Breast epithelium (tissue), 3 donors: ENCODE results near the gene CD2BP2.
"Not testable (repeated sequence)": the region's sequence is repeated elsewhere in the genome, so short reads cannot be mapped to it uniquely, and the experiment has no call there.

ENCODE experiments used
- POLR2A ChIP-seq: fragments of 450-650 bp; IDR thresholded peaks from one replicate; pipeline ENCODE4 v1.6.1; 2016; ENCODE audit warnings: antibody characterized with exemption, mild to moderate bottlenecking, moderate library complexity
- POLR2AphosphoS5 ChIP-seq, 3 donors: sonication (generic); formaldehyde crosslinking; IDR thresholded peaks; one replicate each; pipeline ENCODE4 v1.6.1; 2017; ENCODE audit warnings: antibody characterized with exemption in 3 of 3
- TF ChIP-seq, protein P1 (sequence below), 3 donors: fragments of 450-650 bp; IDR thresholded peaks; one replicate each; pipeline ENCODE4 v1.5.1; 2016 to 2017; ENCODE audit warnings: antibody characterized with exemption in 3 of 3, mild to moderate bottlenecking in 3 of 3, moderate library complexity in 3 of 3

DNA sequence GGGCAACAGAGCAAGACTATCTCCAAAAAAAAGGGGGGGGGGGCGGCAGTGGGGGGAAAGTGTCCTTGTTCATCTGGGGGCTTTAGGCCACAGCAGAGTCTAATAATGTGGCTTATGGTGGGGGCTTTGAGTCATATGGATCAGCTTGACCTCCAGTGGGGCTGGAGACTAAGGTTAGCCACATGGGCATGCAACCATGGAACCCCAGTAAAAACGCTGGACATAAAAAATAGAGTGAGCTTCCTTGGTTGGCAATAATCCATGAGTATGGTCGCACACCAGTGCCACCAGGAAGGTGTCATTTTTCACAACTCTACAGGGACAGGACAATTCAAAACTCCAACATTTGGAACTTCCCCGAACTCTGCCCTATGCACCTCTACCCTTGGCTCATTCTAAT lies 44.2 kb downstream of the CD2BP2 start:
- TF ChIP-seq POLR2AphosphoS5 (IDR thresholded peaks at IDR 0.05); POLR2A: not testable (repeated sequence)
- TF ChIP-seq, protein P1, sequence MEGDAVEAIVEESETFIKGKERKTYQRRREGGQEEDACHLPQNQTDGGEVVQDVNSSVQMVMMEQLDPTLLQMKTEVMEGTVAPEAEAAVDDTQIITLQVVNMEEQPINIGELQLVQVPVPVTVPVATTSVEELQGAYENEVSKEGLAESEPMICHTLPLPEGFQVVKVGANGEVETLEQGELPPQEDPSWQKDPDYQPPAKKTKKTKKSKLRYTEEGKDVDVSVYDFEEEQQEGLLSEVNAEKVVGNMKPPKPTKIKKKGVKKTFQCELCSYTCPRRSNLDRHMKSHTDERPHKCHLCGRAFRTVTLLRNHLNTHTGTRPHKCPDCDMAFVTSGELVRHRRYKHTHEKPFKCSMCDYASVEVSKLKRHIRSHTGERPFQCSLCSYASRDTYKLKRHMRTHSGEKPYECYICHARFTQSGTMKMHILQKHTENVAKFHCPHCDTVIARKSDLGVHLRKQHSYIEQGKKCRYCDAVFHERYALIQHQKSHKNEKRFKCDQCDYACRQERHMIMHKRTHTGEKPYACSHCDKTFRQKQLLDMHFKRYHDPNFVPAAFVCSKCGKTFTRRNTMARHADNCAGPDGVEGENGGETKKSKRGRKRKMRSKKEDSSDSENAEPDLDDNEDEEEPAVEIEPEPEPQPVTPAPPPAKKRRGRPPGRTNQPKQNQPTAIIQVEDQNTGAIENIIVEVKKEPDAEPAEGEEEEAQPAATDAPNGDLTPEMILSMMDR (IDR thresholded peaks at IDR 0.05): not testable (repeated sequence)
